SU-DHL-6 (cell line): ENCODE measurements around the gene XRN2.

Experiments used
- EZH2phosphoT487 ChIP-seq: fragments of 200-600 bp; sonication (generic), shearing (Covaris generic); conservative IDR thresholded peaks from 2 replicates; pipeline ENCODE4 v1.6.1; 2018; ENCODE audit warnings: mild to moderate bottlenecking, antibody characterized with exemption, low read length, moderate library complexity, mixed read lengths
- TF ChIP-seq, protein P1 (sequence below): fragments of 200-600 bp; sonication (generic); IDR thresholded peaks from one replicate; pipeline ENCODE4 v1.5.1; 2017; ENCODE audit warnings: antibody characterized with exemption, mild to moderate bottlenecking, low read length, moderate library complexity; ENCODE audit not compliant: insufficient read depth, poor library complexity, severe bottlenecking

GRCh38 chr20:21376626-21377025 lies 73.5 kb downstream of the XRN2 start:
- TF ChIP-seq, protein P1, sequence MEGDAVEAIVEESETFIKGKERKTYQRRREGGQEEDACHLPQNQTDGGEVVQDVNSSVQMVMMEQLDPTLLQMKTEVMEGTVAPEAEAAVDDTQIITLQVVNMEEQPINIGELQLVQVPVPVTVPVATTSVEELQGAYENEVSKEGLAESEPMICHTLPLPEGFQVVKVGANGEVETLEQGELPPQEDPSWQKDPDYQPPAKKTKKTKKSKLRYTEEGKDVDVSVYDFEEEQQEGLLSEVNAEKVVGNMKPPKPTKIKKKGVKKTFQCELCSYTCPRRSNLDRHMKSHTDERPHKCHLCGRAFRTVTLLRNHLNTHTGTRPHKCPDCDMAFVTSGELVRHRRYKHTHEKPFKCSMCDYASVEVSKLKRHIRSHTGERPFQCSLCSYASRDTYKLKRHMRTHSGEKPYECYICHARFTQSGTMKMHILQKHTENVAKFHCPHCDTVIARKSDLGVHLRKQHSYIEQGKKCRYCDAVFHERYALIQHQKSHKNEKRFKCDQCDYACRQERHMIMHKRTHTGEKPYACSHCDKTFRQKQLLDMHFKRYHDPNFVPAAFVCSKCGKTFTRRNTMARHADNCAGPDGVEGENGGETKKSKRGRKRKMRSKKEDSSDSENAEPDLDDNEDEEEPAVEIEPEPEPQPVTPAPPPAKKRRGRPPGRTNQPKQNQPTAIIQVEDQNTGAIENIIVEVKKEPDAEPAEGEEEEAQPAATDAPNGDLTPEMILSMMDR, result no peak
- no peak for TF ChIP-seq EZH2phosphoT487
